Stimulated activated CD4-positive, alpha-beta T cell treated with anti-CD3 and anti-CD28 coated beads, TNF-alpha, amount 100 ng/mL, for 1 hour (primary cell): ENCODE results near the gene IFNA21.
"Not testable (repeated sequence)": the region's sequence is repeated elsewhere in the genome, so short reads cannot be mapped to it uniquely, and the experiment has no call there.

Source experiments
- DNase-seq, 3 donors: peaks; one replicate each; pipeline ENCODE4 v3.0.0-alpha.2; 2020; ENCODE audit warnings: low read depth in 3 of 3, low spot score in 1 of 3

Gene IFNA21

DNA sequence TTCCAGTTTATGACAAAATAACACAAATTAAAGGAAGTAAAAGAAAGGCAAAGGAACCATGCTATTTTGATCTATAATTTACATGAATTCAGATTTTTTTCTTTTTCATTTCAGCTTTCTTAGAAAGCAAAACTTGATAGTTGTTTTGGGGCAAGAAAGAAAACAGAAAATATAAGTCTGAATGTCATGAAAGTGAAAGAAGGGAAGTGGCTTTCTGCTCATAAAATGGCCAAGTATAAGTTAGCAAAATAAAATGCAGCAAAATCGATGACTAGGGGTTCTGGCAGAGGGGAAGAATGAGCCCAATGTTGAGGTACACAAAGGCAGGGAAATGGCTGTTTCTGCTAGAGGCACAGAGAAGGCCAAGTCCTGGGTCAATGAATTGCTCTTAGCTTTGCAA is 21.9 kb downstream of the IFNA21 start:
- no peak for DNase-seq

DNA sequence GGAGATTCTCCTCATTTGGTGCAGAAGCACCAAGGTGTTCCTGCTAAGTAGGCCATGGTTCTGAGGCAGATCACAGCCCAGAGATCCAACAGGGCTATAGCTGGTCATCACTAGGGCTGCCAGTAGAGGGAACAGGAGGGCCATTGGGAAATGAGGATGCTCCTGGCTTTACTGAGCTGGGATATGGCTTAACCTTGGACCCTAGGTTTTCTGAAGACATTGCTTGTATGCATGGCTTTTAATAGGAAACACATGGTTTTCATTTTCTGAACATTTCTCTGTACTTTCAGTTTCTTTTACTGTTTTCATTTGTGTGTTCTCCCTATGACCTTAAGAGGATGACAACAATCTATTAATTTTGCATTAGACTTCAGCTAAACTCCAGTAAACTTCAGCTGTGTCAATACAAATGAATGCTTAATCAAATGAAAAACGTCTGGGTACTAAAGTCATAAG is 25.0 kb downstream of the IFNA21 start, which contains the start of gene IFNW1:
TSS of gene IFNW1 (minus strand) at position 406 of the 456 bp plus-strand sequence. CDS start at position 144, 262 bp downstream.
- DNase-seq = no peak

DNA sequence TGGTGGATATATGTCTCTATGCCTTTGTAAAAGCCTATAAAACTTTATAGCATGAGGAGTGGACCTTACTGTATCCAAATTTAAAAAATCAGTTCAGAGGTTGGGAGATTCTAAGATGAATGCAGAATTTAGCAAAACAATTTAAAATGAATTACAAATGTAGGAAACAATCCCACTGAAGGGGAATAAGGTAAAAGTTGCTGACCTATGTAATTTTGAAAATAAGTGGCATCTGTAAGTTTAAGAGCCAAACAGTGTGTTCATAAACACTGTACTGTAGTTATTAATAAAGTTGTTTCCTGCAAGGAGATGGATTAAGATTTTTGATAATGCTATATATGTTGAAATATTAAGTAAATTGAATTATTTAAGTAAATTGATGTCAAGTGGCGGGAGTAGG is 29.4 kb downstream of the IFNA21 start:
- no peak for DNase-seq

DNA sequence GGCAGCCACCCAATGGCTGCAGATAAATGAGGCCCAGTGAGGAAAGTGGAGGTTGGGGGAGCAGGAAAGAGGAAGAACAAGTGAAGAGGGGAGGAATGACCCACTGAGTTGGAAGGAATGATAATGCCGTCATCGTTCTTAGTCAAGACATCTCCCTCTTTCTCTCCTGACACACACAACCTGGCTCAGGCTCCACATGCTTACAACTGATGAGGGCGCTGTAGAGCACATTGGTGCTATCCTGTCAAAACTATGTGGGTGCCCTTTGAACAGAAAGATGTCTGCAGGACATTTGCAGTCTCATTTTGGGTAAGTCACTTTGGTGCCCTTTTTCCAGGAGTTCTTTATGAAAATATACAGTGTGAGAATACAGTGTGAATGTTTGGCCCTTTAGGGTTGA is 30.7 kb downstream of the IFNA21 start:
- no peak for DNase-seq

DNA sequence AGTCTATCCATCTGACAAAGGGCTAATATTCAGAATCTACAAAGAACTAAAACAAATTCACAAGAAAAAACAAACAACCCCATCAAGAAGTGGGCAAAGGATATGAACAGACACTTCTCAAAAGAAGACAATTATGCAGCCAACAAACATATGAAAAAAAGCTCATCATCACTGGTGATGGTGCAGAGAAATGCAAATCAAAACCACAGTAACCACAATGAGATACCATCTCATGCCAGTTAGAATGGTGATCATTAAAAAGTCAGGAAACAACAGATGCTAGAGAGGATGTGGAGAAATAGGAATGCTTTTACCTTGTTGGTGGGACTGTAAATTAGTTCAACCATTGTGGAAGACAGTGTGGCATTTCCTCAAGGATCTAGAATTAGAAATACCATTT is 38.3 kb downstream of the IFNA21 start:
- not testable (repeated sequence) for DNase-seq

DNA sequence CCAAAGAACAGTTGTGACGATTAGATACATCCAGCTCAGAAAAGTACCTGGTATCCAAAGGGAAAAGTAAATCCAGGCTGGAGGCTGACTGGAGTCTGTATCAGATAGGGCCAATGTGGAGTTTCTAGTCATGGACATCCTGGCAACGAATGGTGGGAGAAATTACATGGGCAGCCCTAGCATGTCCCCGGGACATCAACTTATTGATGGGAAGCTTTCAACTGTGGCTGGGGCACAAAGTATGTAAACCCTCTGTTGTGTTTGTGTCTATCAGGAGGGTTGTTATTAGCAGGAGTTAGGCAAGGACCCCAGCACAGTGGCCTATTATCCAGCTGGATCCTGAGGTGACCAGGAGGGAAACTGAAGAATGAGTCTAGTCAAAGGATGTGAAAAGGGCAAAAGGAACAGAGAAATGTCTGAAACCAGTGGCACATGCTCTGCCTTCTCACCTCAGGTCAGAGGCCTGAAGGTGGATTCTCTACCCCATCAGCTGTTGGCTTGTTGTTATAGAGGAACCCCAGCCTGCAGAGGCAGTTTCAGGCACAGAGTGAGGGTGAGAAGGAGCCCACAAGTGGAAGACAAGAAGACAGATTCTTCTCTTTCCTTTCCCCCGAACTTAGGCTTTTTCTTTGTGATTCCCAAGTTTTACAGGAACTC is 44.7 kb downstream of the IFNA21 start:
- no peak for DNase-seq

DNA sequence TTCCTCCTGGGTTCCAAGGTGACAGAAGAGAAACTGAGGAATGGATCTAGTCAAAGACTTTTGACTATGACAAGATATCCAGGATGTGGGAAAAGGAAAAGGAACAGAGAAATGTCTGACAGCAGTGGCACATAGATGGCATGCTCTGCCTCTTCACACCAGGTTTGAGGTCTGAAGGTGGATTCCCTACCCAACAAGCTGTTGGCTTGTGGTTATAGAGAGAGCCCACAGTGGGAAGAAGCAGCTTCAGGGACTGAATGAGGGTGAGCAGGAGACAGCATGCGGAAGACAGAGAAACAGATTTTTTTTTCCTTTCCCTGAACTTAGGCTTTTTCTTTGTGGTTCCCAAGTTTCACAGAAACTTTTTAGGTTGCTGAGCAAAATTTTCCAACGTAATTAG is 45.4 kb downstream of the IFNA21 start:
- no peak for DNase-seq

DNA sequence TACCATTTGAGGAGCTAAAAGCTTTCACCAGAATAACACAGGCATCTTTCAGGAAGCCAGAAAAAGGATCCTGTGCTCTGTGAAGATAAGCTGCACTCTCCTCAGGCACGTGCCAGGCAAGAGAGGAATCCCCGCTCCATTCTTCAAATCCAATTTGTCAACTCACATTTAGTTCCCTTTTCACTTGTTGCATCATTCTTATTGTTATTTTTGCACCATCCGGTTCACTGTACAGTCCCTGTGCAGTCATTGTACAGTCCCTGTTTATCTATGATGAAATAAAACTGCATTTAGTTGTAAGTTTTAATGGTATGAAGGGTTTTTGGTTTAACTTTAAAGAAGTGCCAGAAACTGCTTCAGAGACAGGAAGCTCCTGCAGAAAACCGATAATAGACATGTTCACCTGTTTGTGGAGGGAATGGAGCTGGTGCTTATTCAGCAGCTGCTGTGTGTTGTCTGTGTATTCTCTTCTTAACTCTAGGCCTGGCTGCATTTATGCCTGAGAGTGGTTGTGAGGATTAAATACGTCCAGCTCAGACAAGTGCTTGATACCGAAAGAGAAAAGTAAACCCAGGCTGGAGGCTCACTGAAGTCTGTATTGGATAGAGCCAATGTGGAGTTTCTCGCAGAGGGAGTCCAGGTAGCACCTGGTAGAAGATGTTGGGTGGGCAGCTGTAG is 47.2 kb downstream of the IFNA21 start:
- no peak for DNase-seq
